Neural cell (in vitro differentiated cells): Measurements from ENCODE around the gene MAB21L3.

Experiments
- CTCF ChIP-seq: fragments of 450-650 bp; IDR thresholded peaks from 2 replicates; pipeline ENCODE4 v1.5.1; 2014; ENCODE audit warnings: antibody characterized with exemption, mild to moderate bottlenecking, moderate library complexity; ENCODE audit not compliant: poor library complexity, severe bottlenecking
- EP300 ChIP-seq: fragments of 450-650 bp; conservative IDR thresholded peaks from 2 replicates; pipeline ENCODE4 v1.6.1; 2014; ENCODE audit warnings: antibody characterized with exemption, mild to moderate bottlenecking, moderate library complexity; ENCODE audit not compliant: poor library complexity, severe bottlenecking
- EZH2 ChIP-seq: fragments of 200-600, 300-800 bp; shearing (Covaris generic), sonication (generic); IDR thresholded peaks from 2 replicates; pipeline ENCODE4 v1.6.1; 2014; ENCODE audit warnings: antibody characterized with exemption, low read length, borderline replicate concordance, mild to moderate bottlenecking; ENCODE audit not compliant: insufficient read depth, poor library complexity, severe bottlenecking
- MXI1 ChIP-seq: fragments of 450-650 bp; conservative IDR thresholded peaks from 2 replicates; pipeline ENCODE4 v1.6.1; 2014; ENCODE audit warnings: antibody characterized with exemption, mild to moderate bottlenecking; ENCODE audit not compliant: poor library complexity, severe bottlenecking
- POLR2AphosphoS5 ChIP-seq: IDR thresholded peaks from 2 replicates; pipeline ENCODE4 v1.6.1; 2012
- RAD21 ChIP-seq: fragments of 450-650 bp; conservative IDR thresholded peaks from 2 replicates; pipeline ENCODE4 v1.6.1; 2014; ENCODE audit warnings: antibody characterized with exemption, mild to moderate bottlenecking, moderate library complexity
- REST ChIP-seq: IDR thresholded peaks from 2 replicates; pipeline ENCODE4 v1.6.1; 2012; ENCODE audit warnings: borderline replicate concordance
- TAF1 ChIP-seq: IDR thresholded peaks from 2 replicates; pipeline ENCODE4 v1.6.1; 2012; ENCODE audit warnings: low read depth

GRCh38 chr1:116122955-116123757, 12.0 kb downstream of the MAB21L3 start:
- TF ChIP-seq CTCF = no peak
- no peak for TF ChIP-seq EP300
- no peak for TF ChIP-seq POLR2AphosphoS5
- no peak for TF ChIP-seq MXI1
- no peak for TF ChIP-seq RAD21
- TF ChIP-seq REST = no peak
- TF ChIP-seq EZH2 = no peak
- no peak for TF ChIP-seq TAF1
